ENCODE data around the gene CASP14.

GRCh38 chr19:15042003-15042402 is 7.3 kb upstream of the CASP14 start:
- TF ChIP-seq CTCF (IDR thresholded peaks at IDR 0.05; ENCODE audit: borderline replicate concordance, extremely low read depth, low read length, poor library complexity, severe bottlenecking) (no peak), EZH2 (IDR thresholded peaks at IDR 0.05; ENCODE audit: borderline replicate concordance, low read depth, low read length, severe bottlenecking) (no peak)
